ENCODE measurements around the gene PRPF40A.
A peak's percentile ranks its signal among the peaks of the same experiment; 100 is the strongest.

PRPF40A gene

GRCh38 chr2:152638056-152638455 lies 79.2 kb downstream of the PRPF40A start:
- DNase-seq (ENCODE audit: low spot score), result no peak
- Histone ChIP-seq H3K4me2 (ENCODE audit: insufficient read depth, low read length, poor library complexity, severe bottlenecking) (no peak overlapping the region), H3K18ac (ENCODE audit: low read length) (no peak overlapping the region), H3K27ac (replicated peaks; ENCODE audit: low read length) (no peak overlapping the region), H3K4me1 (ENCODE audit: control insufficient read depth in 2 of 2, insufficient read depth in 1 of 2, low read depth in 1 of 2, low read length in 2 of 2) (no peaks in the 10 kb centered on the region), H3K4me3 (ENCODE audit: low read length in 2 of 2) (no peak overlapping the region), H3K14ac (ENCODE audit: low read length) (no peak overlapping the region), H3K27me3 (ENCODE audit: control insufficient read depth in 3 of 3, insufficient read depth in 3 of 3, low read depth in 1 of 3, low read length in 3 of 3) (no peaks in the 10 kb centered on the region), H3K9me3 (replicated peaks in 1 of 2; ENCODE audit: control insufficient read depth in 2 of 2, insufficient read depth in 1 of 2, low read depth in 1 of 2, low read length in 2 of 2) (no peaks in the 10 kb centered on the region), H3K9ac (ENCODE audit: low read depth, low read length, poor library complexity) (no peak overlapping the region), H3K23ac (ENCODE audit: low read depth, low read length, poor library complexity) (no peak overlapping the region), H2BK15ac (ENCODE audit: low read length) (no peak overlapping the region), H2BK120ac (ENCODE audit: low read depth, low read length) (no peak overlapping the region), H3K4ac (ENCODE audit: low read length) (no peak overlapping the region), H2BK12ac (ENCODE audit: low read length) (no peak overlapping the region), H4K91ac (ENCODE audit: low read depth, low read length, poor library complexity) (no peak overlapping the region), H2BK5ac (ENCODE audit: low read length) (no peak overlapping the region), H2AK5ac (ENCODE audit: low read depth, low read length) (no peak overlapping the region), H2AFZ (ENCODE audit: low read length) (no peak overlapping the region), H3K79me1 (ENCODE audit: low read depth, low read length) (no peaks in the 10 kb centered on the region), H4K8ac (ENCODE audit: low read depth, low read length) (no peak overlapping the region), H3K36me3 (replicated peaks in 1 of 2; ENCODE audit: control insufficient read depth in 2 of 2, insufficient read depth in 2 of 2, low read length in 2 of 2) (peaks cover 49 to 97% of the 10 kb centered on the region in 2 donors)
- WGBS, 2 donors (ENCODE audit: extremely low coverage in 2 of 2, insufficient read length in 2 of 2, insufficient replicate concordance in 1 of 2), result no CpG with 5 or more reads among the region's 2 CpGs

GRCh38 chr2:152637251-152637650 lies 80.0 kb downstream of the PRPF40A start:
- WGBS, 2 donors (ENCODE audit: extremely low coverage in 2 of 2, insufficient read length in 2 of 2, insufficient replicate concordance in 1 of 2), result no CpG with 5 or more reads among the region's 7 CpGs
- no peak overlapping the region for H2AK5ac ChIP-seq (ENCODE audit: low read depth, low read length)

GRCh38 chr2:152635635-152636298 lies 81.5 kb downstream of the PRPF40A start:
- Histone ChIP-seq H3K4me3 (ENCODE audit: low read length in 2 of 2) (no peak overlapping the region), H3K79me1 (ENCODE audit: low read depth, low read length) (no peaks in the 10 kb centered on the region), H3K4me2 (ENCODE audit: insufficient read depth, low read length, poor library complexity, severe bottlenecking) (no peak overlapping the region), H2BK12ac (ENCODE audit: low read length) (no peak overlapping the region), H3K27ac (replicated peaks; ENCODE audit: low read length) (no peak overlapping the region), H3K36me3 (replicated peaks in 1 of 2; ENCODE audit: control insufficient read depth in 2 of 2, insufficient read depth in 2 of 2, low read length in 2 of 2) (peaks cover 47 to 97% of the 10 kb centered on the region in 2 donors), H3K23ac (ENCODE audit: low read depth, low read length, poor library complexity) (no peak overlapping the region), H2BK5ac (ENCODE audit: low read length) (no peak overlapping the region), H2AK5ac (ENCODE audit: low read depth, low read length) (no peak overlapping the region), H3K18ac (ENCODE audit: low read length) (no peak overlapping the region), H3K9me3 (replicated peaks in 1 of 2; ENCODE audit: control insufficient read depth in 2 of 2, insufficient read depth in 1 of 2, low read depth in 1 of 2, low read length in 2 of 2) (no peaks in the 10 kb centered on the region), H3K4me1 (ENCODE audit: control insufficient read depth in 2 of 2, insufficient read depth in 1 of 2, low read depth in 1 of 2, low read length in 2 of 2) (no peaks in the 10 kb centered on the region), H3K27me3 (ENCODE audit: control insufficient read depth in 3 of 3, insufficient read depth in 3 of 3, low read depth in 1 of 3, low read length in 3 of 3) (no peaks in the 10 kb centered on the region), H4K8ac (ENCODE audit: low read depth, low read length) (no peak overlapping the region), H2BK15ac (ENCODE audit: low read length) (no peak overlapping the region), H3K14ac (ENCODE audit: low read length) (no peak overlapping the region), H2AFZ (ENCODE audit: low read length) (no peak overlapping the region), H3K4ac (ENCODE audit: low read length) (no peak overlapping the region), H3K9ac (ENCODE audit: low read depth, low read length, poor library complexity) (no peak overlapping the region), H4K91ac (ENCODE audit: low read depth, low read length, poor library complexity) (no peak overlapping the region), H2BK120ac (ENCODE audit: low read depth, low read length) (no peak overlapping the region)
- no CpG with 5 or more reads among the region's 5 CpGs for WGBS, 2 donors (ENCODE audit: extremely low coverage in 2 of 2, insufficient read length in 2 of 2, insufficient replicate concordance in 1 of 2)
- DNase-seq (ENCODE audit: low spot score), result peak; percentile 57

More at GRCh38 chr2:152637251-152637650, 80.0 kb downstream of the PRPF40A start:
- Histone ChIP-seq H3K4me1 (ENCODE audit: control insufficient read depth in 2 of 2, insufficient read depth in 1 of 2, low read depth in 1 of 2, low read length in 2 of 2) (no peaks in the 10 kb centered on the region), H3K4ac (ENCODE audit: low read length) (no peak overlapping the region), H3K36me3 (replicated peaks in 1 of 2; ENCODE audit: control insufficient read depth in 2 of 2, insufficient read depth in 2 of 2, low read length in 2 of 2) (peaks cover 52 to 97% of the 10 kb centered on the region in 2 donors), H3K27ac (replicated peaks; ENCODE audit: low read length) (no peak overlapping the region), H3K18ac (ENCODE audit: low read length) (no peak overlapping the region), H2BK15ac (ENCODE audit: low read length) (no peak overlapping the region), H3K27me3 (ENCODE audit: control insufficient read depth in 3 of 3, insufficient read depth in 3 of 3, low read depth in 1 of 3, low read length in 3 of 3) (no peaks in the 10 kb centered on the region), H2BK12ac (ENCODE audit: low read length) (no peak overlapping the region), H4K91ac (ENCODE audit: low read depth, low read length, poor library complexity) (no peak overlapping the region), H2AFZ (ENCODE audit: low read length) (no peak overlapping the region), H3K9me3 (replicated peaks in 1 of 2; ENCODE audit: control insufficient read depth in 2 of 2, insufficient read depth in 1 of 2, low read depth in 1 of 2, low read length in 2 of 2) (no peaks in the 10 kb centered on the region), H4K8ac (ENCODE audit: low read depth, low read length) (no peak overlapping the region), H2BK5ac (ENCODE audit: low read length) (no peak overlapping the region), H3K4me2 (ENCODE audit: insufficient read depth, low read length, poor library complexity, severe bottlenecking) (no peak overlapping the region), H2BK120ac (ENCODE audit: low read depth, low read length) (no peak overlapping the region), H3K79me1 (ENCODE audit: low read depth, low read length) (no peaks in the 10 kb centered on the region), H3K23ac (ENCODE audit: low read depth, low read length, poor library complexity) (peak overlapping the region; percentile 23), H3K9ac (ENCODE audit: low read depth, low read length, poor library complexity) (peak overlapping the region; percentile 2), H3K4me3 (ENCODE audit: low read length in 2 of 2) (no peak overlapping the region), H3K14ac (ENCODE audit: low read length) (no peak overlapping the region)
- DNase-seq (ENCODE audit: low spot score), result no peak

- Histone ChIP-seq H4K8ac (ENCODE audit: low read depth, low read length) (no peak overlapping the region), H3K23ac (ENCODE audit: low read depth, low read length, poor library complexity) (no peak overlapping the region), H2BK15ac (ENCODE audit: low read length) (no peak overlapping the region), H3K27ac (replicated peaks; ENCODE audit: low read length) (no peak overlapping the region), H3K4me3 (ENCODE audit: low read length in 2 of 2) (no peak overlapping the region), H3K4me2 (ENCODE audit: insufficient read depth, low read length, poor library complexity, severe bottlenecking) (no peak overlapping the region), H4K91ac (ENCODE audit: low read depth, low read length, poor library complexity) (no peak overlapping the region), H3K36me3 (replicated peaks in 1 of 2; ENCODE audit: control insufficient read depth in 2 of 2, insufficient read depth in 2 of 2, low read length in 2 of 2) (peaks cover 35 to 97% of the 10 kb centered on the region in 2 donors), H3K9me3 (replicated peaks in 1 of 2; ENCODE audit: control insufficient read depth in 2 of 2, insufficient read depth in 1 of 2, low read depth in 1 of 2, low read length in 2 of 2) (no peaks in the 10 kb centered on the region), H3K79me1 (ENCODE audit: low read depth, low read length) (no peaks in the 10 kb centered on the region), H3K9ac (ENCODE audit: low read depth, low read length, poor library complexity) (no peak overlapping the region), H3K27me3 (ENCODE audit: control insufficient read depth in 3 of 3, insufficient read depth in 3 of 3, low read depth in 1 of 3, low read length in 3 of 3) (no peaks in the 10 kb centered on the region), H2BK12ac (ENCODE audit: low read length) (no peak overlapping the region), H2BK120ac (ENCODE audit: low read depth, low read length) (no peak overlapping the region), H3K18ac (ENCODE audit: low read length) (no peak overlapping the region), H3K14ac (ENCODE audit: low read length) (no peak overlapping the region), H2AFZ (ENCODE audit: low read length) (no peak overlapping the region), H2BK5ac (ENCODE audit: low read length) (no peak overlapping the region), H3K4me1 (ENCODE audit: control insufficient read depth in 2 of 2, insufficient read depth in 1 of 2, low read depth in 1 of 2, low read length in 2 of 2) (no peaks in the 10 kb centered on the region), H2AK5ac (ENCODE audit: low read depth, low read length) (no peak overlapping the region), H3K4ac (ENCODE audit: low read length) (no peak overlapping the region)
- WGBS, 2 donors (ENCODE audit: extremely low coverage in 2 of 2, insufficient read length in 2 of 2, insufficient replicate concordance in 1 of 2), result no CpG with 5 or more reads among the region's 3 CpGs
- no peak for DNase-seq (ENCODE audit: low spot score)
Observed at GRCh38 chr2:152632736-152633135, 84.5 kb downstream of the PRPF40A start.
